GM13977 (cell line): ENCODE data around the gene ADAMTS6.

Experiments
- DNase-seq: peaks from one replicate; pipeline ENCODE4 v3.0.0; 2012; ENCODE audit warnings: low spot score
- CTCF ChIP-seq: IDR thresholded peaks from 2 replicates; pipeline ENCODE4 v1.5.1; 2012; ENCODE audit warnings: mild to moderate bottlenecking, control low read depth; ENCODE audit not compliant: insufficient read depth; ENCODE audit errors: extremely low read depth, missing control alignments
- in situ Hi-C: fragments of 300-500 bp; cut with MboI; formaldehyde crosslinking; loops from one replicate; pipeline ENCODE4 v1.12.0; 2022; ENCODE audit warnings: low sequenced_read_pairs, low pct_unique_long_range_greater_than_20kb, mixed read lengths, inconsistent platforms; ENCODE audit not compliant: unreplicated experiment

The ADAMTS6 gene

GRCh38 chr5:65474130-65474711 lies 7.5 kb downstream of the ADAMTS6 start:
- TF ChIP-seq CTCF, result no peak
- in situ Hi-C loops, result no loop called here
- no peak for DNase-seq

GRCh38 chr5:65468633-65469032 lies 13.1 kb downstream of the ADAMTS6 start:
- TF ChIP-seq CTCF, result no peak

GRCh38 chr5:65462139-65462705 lies 19.5 kb downstream of the ADAMTS6 start:
- TF ChIP-seq CTCF, result no peak
- DNase-seq, result no peak

More at GRCh38 chr5:65468633-65469032, 13.1 kb downstream of the ADAMTS6 start:
- no peak for DNase-seq
- in situ Hi-C loops, result no loop called here

GRCh38 chr5:65461490-65461889 lies 20.2 kb downstream of the ADAMTS6 start:
- no peak for DNase-seq
- in situ Hi-C loops, result no loop called here
- no peak for TF ChIP-seq CTCF

More at GRCh38 chr5:65462139-65462705, 19.5 kb downstream of the ADAMTS6 start:
- in situ Hi-C loops, result no loop called here

- no peak for DNase-seq
- TF ChIP-seq CTCF, result no peak
These were observed 21.7 kb downstream of the ADAMTS6 start for GRCh38 chr5:65459995-65460394.

GRCh38 chr5:65455064-65455463 lies 26.7 kb downstream of the ADAMTS6 start:
- in situ Hi-C loops, result no loop called here
- TF ChIP-seq CTCF, result no peak
- DNase-seq, result no peak

More at GRCh38 chr5:65459995-65460394, 21.7 kb downstream of the ADAMTS6 start:
- in situ Hi-C loops, result no loop called here
